Kidney (tissue), 14 donors: ENCODE measurements around the gene CACNA1A. TPM values are rescaled to one million over a fixed set of nuclear protein-coding genes. Genes with fewer than 3 reads are reported as not detected.
"Not testable (repeated sequence)": the region's sequence is repeated elsewhere in the genome, so short reads cannot be mapped to it uniquely, and the experiment has no call there.

Experiments
- DNase-seq, 5 donors: peaks; one replicate each; pipeline ENCODE4 v3.0.0-alpha.2; 2013 to 2020
- FAIRE-seq: peaks from 2 replicates; lab custom pipeline; 2012; peaks lifted over from hg19 to GRCh38; lab: Jason Lieb, UNC
- H3K27ac ChIP-seq, 2 donors: one replicate each; pipeline ENCODE4 v1.7.0; 2013; ENCODE audit warnings: low read depth in 2 of 2, low read length in 2 of 2, inconsistent platforms in 1 of 2
- H3K27me3 ChIP-seq: one replicate; pipeline ENCODE4 v1.7.1; 2013; ENCODE audit warnings: low read length, inconsistent platforms; ENCODE audit not compliant: control insufficient read depth, insufficient read depth
- H3K36me3 ChIP-seq, 3 donors: one replicate each; pipeline versions ENCODE4 v1.7.0 to v1.7.1; 2013; ENCODE audit warnings: low read length in 3 of 3, control low read depth in 1 of 3, inconsistent platforms in 1 of 3; ENCODE audit not compliant: insufficient read depth in 3 of 3, control insufficient read depth in 2 of 3
- H3K4me1 ChIP-seq, 3 donors: one replicate each; pipeline versions ENCODE4 v1.7.0 to v1.7.1; 2013; ENCODE audit warnings: low read length in 3 of 3, inconsistent platforms in 1 of 3, low read depth in 1 of 3; ENCODE audit not compliant: control insufficient read depth in 2 of 3, insufficient read depth in 2 of 3
- H3K4me3 ChIP-seq, 3 donors: one replicate each; pipeline versions ENCODE4 v1.7.0 to v1.8.1; 2013; ENCODE audit warnings: low read length in 3 of 3, control low read depth in 1 of 3, inconsistent platforms in 1 of 3
- H3K9ac ChIP-seq, 3 donors: one replicate each; pipeline versions ENCODE4 v1.7.0 to v1.7.1; 2013; ENCODE audit warnings: low read length in 3 of 3, control low read depth in 1 of 3, inconsistent platforms in 1 of 3
- H3K9me3 ChIP-seq, 3 donors: one replicate each; pipeline versions ENCODE4 v1.7.0 to v1.7.1; 2013; ENCODE audit warnings: low read length in 3 of 3, control low read depth in 1 of 3, inconsistent platforms in 1 of 3; ENCODE audit not compliant: control insufficient read depth in 2 of 3, insufficient read depth in 1 of 3
- CTCF ChIP-seq: IDR thresholded peaks from 3 replicates; pipeline ENCODE4 v1.5.1; 2012; ENCODE audit warnings: mild to moderate bottlenecking, moderate library complexity, borderline replicate concordance; ENCODE audit not compliant: insufficient read depth; ENCODE audit errors: extremely low read depth
- intact Hi-C: fragments of 100-400 bp; cut with DNase I; formaldehyde crosslinking; loops from one replicate; pipeline ENCODE4 v1.11.1; 2022
- polyA plus RNA-seq: library from polyadenylated mRNA; stranded (reverse); fragments of 350-450 nt; fragmentation: Illumina TruSeq; extraction: RNeasy Lipid Tissue Mini Kit (QIAGEN cat#74804); gene quantifications from one replicate; pipeline ENCODE4 v1.2.3, GENCODE V29; 2014; ENCODE audit warnings: low read depth, low replicate concordance; ENCODE audit not compliant: insufficient read depth
- total RNA-seq: library from RNA; stranded (reverse); fragmentation: NEBNext Ultra II Directional; extraction: Animal tissue kit (Norgen Biotek cat#: 25700); gene quantifications from one replicate; pipeline ENCODE4 v1.2.1, GENCODE V29; 2021
- donor health status: control.
- donor health status: control.
- donor health status: control.
- donor health status: control.
- donor health status: control.
- donor health status: DM: yes; HTN: yes; CAD: no.
- donor health status: Normal renal cell carcinoma (clear cell type).

The CACNA1A gene
- total and polyA plus RNA-seq, 2 donors from 2014 or later = 0.30 to 1.7 TPM

GRCh38 chr19:13169769-13170168 is 336.5 kb downstream of the CACNA1A start:
- no peak overlapping the region for H3K27ac ChIP-seq
- no peak for DNase-seq
- no peak for FAIRE-seq

GRCh38 chr19:13166151-13166550 is 340.1 kb downstream of the CACNA1A start:
- H3K9me3 ChIP-seq, H3K27me3 ChIP-seq, H3K27ac ChIP-seq, FAIRE-seq, H3K4me3 ChIP-seq, H3K9ac ChIP-seq, DNase-seq, H3K36me3 ChIP-seq, intact Hi-C loops: not testable (repeated sequence)
- H3K4me1 ChIP-seq = peaks cover 7 to 36% (median 15%) of the 10 kb centered on the region in 3 donors

More at GRCh38 chr19:13169769-13170168, 336.5 kb downstream of the CACNA1A start:
- intact Hi-C loops = no loop called here
- Histone ChIP-seq H3K9ac (no peak overlapping the region), H3K4me1 (peaks cover 2 to 28% (median 11%) of the 10 kb centered on the region in 3 donors), H3K36me3 (no peaks in the 10 kb centered on the region), H3K4me3 (no peak overlapping the region), H3K27me3 (no peaks in the 10 kb centered on the region), H3K9me3 (no peaks in the 10 kb centered on the region)
- no peak for TF ChIP-seq CTCF

- no peaks in the 10 kb centered on the region for H3K9me3 ChIP-seq
- H3K27ac ChIP-seq = peak overlapping the region; percentile 97
- H3K27me3 ChIP-seq = no peaks in the 10 kb centered on the region
- peak in 3 of 5 donors; percentile 33 to 64 (median 56) for DNase-seq
- H3K36me3 ChIP-seq = no peaks in the 10 kb centered on the region
- FAIRE-seq = no peak
- H3K4me1 ChIP-seq = peaks cover 7 to 36% (median 15%) of the 10 kb centered on the region in 3 donors
- no peak overlapping the region for H3K4me3 ChIP-seq
- intact Hi-C loops = no loop called here
- peak overlapping the region in 2 of 3 donors; percentile 4 to 35 for H3K9ac ChIP-seq
- no peak for TF ChIP-seq CTCF
Measured at GRCh38 chr19:13165162-13165997, 340.9 kb downstream of the CACNA1A start.
